Measurements from ENCODE around the gene DAPK3. TPM values are rescaled to one million over a fixed set of nuclear protein-coding genes. Genes with fewer than 3 reads are reported as not detected.

DAPK3 gene
- polyA plus RNA-seq, 3 donors: 13.7 to 32.1 (median 21.8) TPM

DNA sequence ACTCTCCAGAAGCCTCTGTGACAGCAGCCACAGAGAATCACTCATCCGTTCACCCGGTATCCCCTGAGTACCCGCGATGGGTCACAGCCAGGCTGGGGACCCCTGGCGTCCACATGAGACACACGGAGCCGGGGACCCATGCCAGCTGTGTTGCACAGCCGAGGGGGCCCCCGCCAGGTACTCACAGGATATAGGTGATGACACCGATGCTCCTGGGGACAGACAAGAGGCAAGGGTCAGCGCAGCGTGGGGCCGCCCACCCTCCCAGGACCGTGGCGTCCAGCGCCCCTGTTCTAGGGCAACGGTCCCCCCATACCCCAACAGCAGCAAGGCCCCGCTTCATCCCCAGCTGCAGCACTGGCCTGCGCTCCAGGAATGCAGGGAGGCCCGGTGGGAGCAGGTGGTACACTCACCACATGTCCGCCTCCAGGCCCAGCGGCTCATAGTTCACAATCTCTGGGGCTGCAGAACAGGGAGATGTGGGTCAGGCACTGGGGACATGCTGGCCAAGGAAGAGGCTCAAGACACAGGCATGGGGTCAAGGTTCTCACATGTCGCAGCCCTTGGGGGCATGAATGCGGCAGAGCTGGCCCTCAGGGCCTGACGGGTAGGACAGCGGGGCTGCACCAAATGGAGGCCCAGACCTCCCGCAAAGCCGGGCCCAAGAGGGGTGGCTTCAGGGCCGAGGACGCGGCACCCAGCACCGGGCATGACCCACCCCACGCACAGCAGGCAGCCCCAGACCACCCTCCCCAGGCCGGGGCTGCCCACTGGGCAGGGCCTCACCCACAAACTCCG lies 7.2 kb downstream of the DAPK3 start:
- Histone ChIP-seq H3K27ac (ENCODE audit: low read depth in 1 of 2, low read length in 2 of 2) (no peak overlapping the region), H3K4me2 (replicated peaks; ENCODE audit: extremely low read depth, low read length, poor library complexity, severe bottlenecking) (no peak overlapping the region), H3K4me1 (ENCODE audit: control insufficient read depth in 1 of 2, insufficient read depth in 2 of 2, low read length in 2 of 2) (no peaks in the 10 kb centered on the region), H3K9ac (ENCODE audit: insufficient read depth, low read length, poor library complexity, severe bottlenecking) (no peak overlapping the region), H3K36me3 (replicated peaks in 1 of 2; ENCODE audit: control insufficient read depth in 1 of 2, insufficient read depth in 2 of 2, low read length in 2 of 2) (peaks cover 83 to 97% of the 10 kb centered on the region in 2 donors), H4K20me1 (ENCODE audit: insufficient read depth, low read length) (peaks cover 29% of the 10 kb centered on the region), H3K9me3 (replicated peaks in 1 of 2; ENCODE audit: control insufficient read depth in 1 of 2, insufficient read depth in 1 of 2, low read length in 2 of 2) (no peaks in the 10 kb centered on the region), H3K4me3 (replicated peaks in 1 of 3; ENCODE audit: low read depth in 2 of 3, low read length in 3 of 3) (no peak overlapping the region), H3K27me3 (ENCODE audit: control insufficient read depth in 2 of 2, insufficient read depth in 2 of 2, low read length in 2 of 2) (no peaks in the 10 kb centered on the region), H3K79me2 (ENCODE audit: insufficient read depth, low read length) (peaks cover 22% of the 10 kb centered on the region), H2AFZ (ENCODE audit: insufficient read depth, low read depth, low read length, poor library complexity, severe bottlenecking) (no peak overlapping the region)
- Mint-ChIP-seq H3K36me3 (peaks cover 59 to 89% of the 10 kb centered on the region in 2 donors), H3K27ac (no peak overlapping the region), H3K9me3 (peaks cover 0 to 2% (median 0%) of the 10 kb centered on the region in 7 donors), H3K4me3 (no peak overlapping the region), H3K27me3 (ENCODE audit: low read depth in 3 of 3) (no peaks in the 10 kb centered on the region), H3K4me1 (peaks cover 2% of the 10 kb centered on the region)
- DNase-seq: no peak
- TF ChIP-seq, protein P1, sequence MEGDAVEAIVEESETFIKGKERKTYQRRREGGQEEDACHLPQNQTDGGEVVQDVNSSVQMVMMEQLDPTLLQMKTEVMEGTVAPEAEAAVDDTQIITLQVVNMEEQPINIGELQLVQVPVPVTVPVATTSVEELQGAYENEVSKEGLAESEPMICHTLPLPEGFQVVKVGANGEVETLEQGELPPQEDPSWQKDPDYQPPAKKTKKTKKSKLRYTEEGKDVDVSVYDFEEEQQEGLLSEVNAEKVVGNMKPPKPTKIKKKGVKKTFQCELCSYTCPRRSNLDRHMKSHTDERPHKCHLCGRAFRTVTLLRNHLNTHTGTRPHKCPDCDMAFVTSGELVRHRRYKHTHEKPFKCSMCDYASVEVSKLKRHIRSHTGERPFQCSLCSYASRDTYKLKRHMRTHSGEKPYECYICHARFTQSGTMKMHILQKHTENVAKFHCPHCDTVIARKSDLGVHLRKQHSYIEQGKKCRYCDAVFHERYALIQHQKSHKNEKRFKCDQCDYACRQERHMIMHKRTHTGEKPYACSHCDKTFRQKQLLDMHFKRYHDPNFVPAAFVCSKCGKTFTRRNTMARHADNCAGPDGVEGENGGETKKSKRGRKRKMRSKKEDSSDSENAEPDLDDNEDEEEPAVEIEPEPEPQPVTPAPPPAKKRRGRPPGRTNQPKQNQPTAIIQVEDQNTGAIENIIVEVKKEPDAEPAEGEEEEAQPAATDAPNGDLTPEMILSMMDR (IDR thresholded peaks at IDR 0.05): no peak
- 98% methylated on average over 30 of the region's 35 CpGs for WGBS (ENCODE audit: insufficient coverage)
- intact Hi-C loops (cut with micrococcal nuclease): no loop called here

DNA sequence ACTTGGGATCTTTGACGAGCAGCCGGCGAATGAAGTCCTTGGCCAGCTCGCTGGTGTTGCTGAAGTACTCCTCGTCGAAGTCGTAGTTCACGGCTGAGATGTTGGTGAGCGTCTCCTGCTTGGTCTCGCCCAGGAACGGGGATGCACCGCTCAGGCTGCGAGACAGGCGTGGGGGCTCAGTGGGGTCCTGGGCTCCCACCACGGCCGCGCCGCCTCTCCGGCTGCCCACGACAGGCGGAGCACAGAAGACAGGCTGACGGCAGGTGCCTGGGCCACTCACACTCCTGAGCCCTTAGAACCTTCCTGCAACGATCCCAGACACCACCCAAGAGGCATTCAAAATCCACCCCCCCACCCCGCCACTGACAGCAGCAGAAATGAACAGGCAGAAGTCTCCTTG lies 9.9 kb downstream of the DAPK3 start:
- H3K79me2 ChIP-seq (ENCODE audit: insufficient read depth, low read length): peaks cover 4% of the 10 kb centered on the region
- no peak overlapping the region for H3K9ac ChIP-seq (ENCODE audit: insufficient read depth, low read length, poor library complexity, severe bottlenecking)
- H3K9me3 ChIP-seq (replicated peaks in 1 of 2; ENCODE audit: control insufficient read depth in 1 of 2, insufficient read depth in 1 of 2, low read length in 2 of 2): no peaks in the 10 kb centered on the region
- TF ChIP-seq, protein P1 (IDR thresholded peaks at IDR 0.05): no peak
- H3K27me3 ChIP-seq (ENCODE audit: control insufficient read depth in 2 of 2, insufficient read depth in 2 of 2, low read length in 2 of 2): no peaks in the 10 kb centered on the region
- peaks cover 0 to 1% (median 0%) of the 10 kb centered on the region in 3 donors for H3K27me3 Mint-ChIP-seq (ENCODE audit: low read depth in 3 of 3)
- no peak overlapping the region for H3K4me3 Mint-ChIP-seq
- H3K36me3 ChIP-seq (replicated peaks in 1 of 2; ENCODE audit: control insufficient read depth in 1 of 2, insufficient read depth in 2 of 2, low read length in 2 of 2): peaks cover 72 to 90% of the 10 kb centered on the region in 2 donors
- no peak for DNase-seq
- H3K4me2 ChIP-seq (replicated peaks; ENCODE audit: extremely low read depth, low read length, poor library complexity, severe bottlenecking): no peak overlapping the region
- H3K4me1 Mint-ChIP-seq: peaks cover 2% of the 10 kb centered on the region
- over 99% methylated on average over 16 of the region's 24 CpGs for WGBS (ENCODE audit: insufficient coverage)
- H3K27ac Mint-ChIP-seq: no peak overlapping the region
- no peaks in the 10 kb centered on the region for H3K4me1 ChIP-seq (ENCODE audit: control insufficient read depth in 1 of 2, insufficient read depth in 2 of 2, low read length in 2 of 2)
- H3K9me3 Mint-ChIP-seq: peaks cover 0 to 2% (median 0%) of the 10 kb centered on the region in 7 donors
- intact Hi-C loops (cut with micrococcal nuclease): no loop called here
- H3K27ac ChIP-seq (ENCODE audit: low read depth in 1 of 2, low read length in 2 of 2): no peak overlapping the region
- peaks cover 50 to 85% of the 10 kb centered on the region in 2 donors for H3K36me3 Mint-ChIP-seq
- no peak overlapping the region for H2AFZ ChIP-seq (ENCODE audit: insufficient read depth, low read depth, low read length, poor library complexity, severe bottlenecking)
- peaks cover 14% of the 10 kb centered on the region for H4K20me1 ChIP-seq (ENCODE audit: insufficient read depth, low read length)
- no peak overlapping the region for H3K4me3 ChIP-seq (replicated peaks in 1 of 3; ENCODE audit: low read depth in 2 of 3, low read length in 3 of 3)
